GM23338 (cell line): ENCODE measurements around the gene CAMSAP1.

ENCODE experiments used
- ETS1 ChIP-seq: IDR thresholded peaks from 2 replicates; pipeline ENCODE4 v1.6.1; 2016; ENCODE audit warnings: antibody characterized with exemption
- EZH2 ChIP-seq: fragments of 200-600 bp; sonication (generic); IDR thresholded peaks from one replicate; pipeline ENCODE4 v1.8.0; 2017; ENCODE audit warnings: antibody characterized with exemption, mild to moderate bottlenecking, low read depth; ENCODE audit not compliant: unreplicated experiment
- POLR2AphosphoS5 ChIP-seq: IDR thresholded peaks from 2 replicates; pipeline ENCODE4 v1.6.1; 2016; ENCODE audit warnings: antibody characterized with exemption, low read depth
- TF ChIP-seq, protein P1 (sequence below), 2 experiments: fragments of 200-600 bp in 1 of 2; sonication (generic) in 1 of 2; conservative IDR thresholded peaks; 2 replicates each; pipeline versions ENCODE4 v1.5.1 to v1.6.1; 2016 to 2017; ENCODE audit warnings: antibody characterized with exemption in 2 of 2, low read depth in 2 of 2, mild to moderate bottlenecking in 2 of 2, moderate library complexity in 1 of 2

DNA sequence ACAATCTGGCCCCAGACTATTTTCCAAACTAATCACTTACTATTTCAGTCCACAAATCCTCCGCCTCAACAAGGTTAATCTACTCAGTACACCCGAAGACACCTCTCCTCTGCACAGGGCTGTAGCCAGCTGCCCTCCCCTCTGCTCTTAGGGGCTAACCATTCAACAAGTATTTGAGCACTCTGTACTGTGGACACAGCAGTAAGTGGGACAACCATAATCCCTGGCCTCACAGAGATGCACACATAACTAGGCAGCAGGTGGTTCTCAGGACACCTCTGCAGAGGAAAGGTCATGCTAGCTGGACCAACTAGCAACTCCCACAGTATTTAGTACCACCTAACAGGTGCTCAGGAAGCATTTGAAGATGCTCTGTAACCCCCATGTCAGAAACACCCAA, 5.5 kb downstream of the CAMSAP1 start:
- TF ChIP-seq, protein P1, sequence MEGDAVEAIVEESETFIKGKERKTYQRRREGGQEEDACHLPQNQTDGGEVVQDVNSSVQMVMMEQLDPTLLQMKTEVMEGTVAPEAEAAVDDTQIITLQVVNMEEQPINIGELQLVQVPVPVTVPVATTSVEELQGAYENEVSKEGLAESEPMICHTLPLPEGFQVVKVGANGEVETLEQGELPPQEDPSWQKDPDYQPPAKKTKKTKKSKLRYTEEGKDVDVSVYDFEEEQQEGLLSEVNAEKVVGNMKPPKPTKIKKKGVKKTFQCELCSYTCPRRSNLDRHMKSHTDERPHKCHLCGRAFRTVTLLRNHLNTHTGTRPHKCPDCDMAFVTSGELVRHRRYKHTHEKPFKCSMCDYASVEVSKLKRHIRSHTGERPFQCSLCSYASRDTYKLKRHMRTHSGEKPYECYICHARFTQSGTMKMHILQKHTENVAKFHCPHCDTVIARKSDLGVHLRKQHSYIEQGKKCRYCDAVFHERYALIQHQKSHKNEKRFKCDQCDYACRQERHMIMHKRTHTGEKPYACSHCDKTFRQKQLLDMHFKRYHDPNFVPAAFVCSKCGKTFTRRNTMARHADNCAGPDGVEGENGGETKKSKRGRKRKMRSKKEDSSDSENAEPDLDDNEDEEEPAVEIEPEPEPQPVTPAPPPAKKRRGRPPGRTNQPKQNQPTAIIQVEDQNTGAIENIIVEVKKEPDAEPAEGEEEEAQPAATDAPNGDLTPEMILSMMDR (conservative IDR thresholded peaks at IDR 0.05; ENCODE audit: low read depth in 2 of 2), result no peak
- TF ChIP-seq EZH2 (no peak), ETS1 (no peak), POLR2AphosphoS5 (no peak)
